WTC11 (cell line): ENCODE measurements around the gene NDUFA13. TPM values are rescaled to one million over a fixed set of nuclear protein-coding genes. Genes with fewer than 3 reads are reported as not detected.
A peak's percentile ranks its signal among the peaks of the same experiment; 100 is the strongest.

Experiments
- ATAC-seq: fragments of 200-7000 bp; cut with Tn5 transposase; 2 replicates; pipeline ENCODE4 v1.10.0; 2021; ENCODE audit warnings: mild to moderate bottlenecking, moderate library complexity
- CTCF ChIA-PET: fragments of 300-600 bp; sonication (Branson Sonifier 250); formaldehyde crosslinking; loops from one replicate; lab custom pipeline; 2021; ENCODE audit warnings: antibody characterized with exemption; lab: Charles Lee
- POLR2A ChIA-PET: fragments of 350-600 bp; sonication (Branson Sonifier 250); formaldehyde crosslinking; loops from one replicate; lab custom pipeline; 2021; ENCODE audit warnings: antibody characterized with exemption; lab: Charles Lee
- DNase-seq: peaks from one replicate; pipeline ENCODE4 v3.0.0; 2021; ENCODE audit warnings: low spot score
- H3K27ac Mint-ChIP-seq: 2 replicates; pipeline ENCODE4 v1.8.0; 2021; ENCODE audit warnings: mixed read lengths
- H3K27me3 Mint-ChIP-seq: 2 replicates; pipeline ENCODE4 v1.8.0; 2021; ENCODE audit warnings: low read depth, mild to moderate bottlenecking, moderate library complexity, mixed read lengths
- H3K36me3 Mint-ChIP-seq: 2 replicates; pipeline ENCODE4 v1.8.0; 2021; ENCODE audit warnings: mixed read lengths
- H3K4me1 Mint-ChIP-seq: 2 replicates; pipeline ENCODE4 v1.8.0; 2022; ENCODE audit warnings: mixed read lengths
- H3K4me3 Mint-ChIP-seq: 2 replicates; pipeline ENCODE4 v1.8.0; 2021; ENCODE audit warnings: mild to moderate bottlenecking, moderate library complexity, mixed read lengths
- H3K9me3 Mint-ChIP-seq: 2 replicates; pipeline ENCODE4 v1.8.0; 2021; ENCODE audit warnings: mixed read lengths
- AR ChIP-seq: fragments of 250-450 bp; sonication (Bioruptor Pico); IDR thresholded peaks from 2 replicates; pipeline ENCODE4 v1.9.0; 2021; ENCODE audit warnings: mild to moderate bottlenecking
- ATF1 ChIP-seq: sonication (generic); formaldehyde crosslinking; IDR thresholded peaks from 2 replicates; pipeline ENCODE4 v1.8.1; 2023; ENCODE audit warnings: mild to moderate bottlenecking, moderate library complexity, missing genetic modification reagents
- CDX4 ChIP-seq: fragments of 250-450 bp; sonication (Bioruptor Pico); IDR thresholded peaks from 2 replicates; pipeline ENCODE4 v1.9.0; 2021; ENCODE audit warnings: moderate library complexity, mild to moderate bottlenecking, inconsistent platforms, borderline replicate concordance
- FOXP1 ChIP-seq: sonication (generic); formaldehyde crosslinking; IDR thresholded peaks from 2 replicates; pipeline ENCODE4 v1.8.0; 2022; ENCODE audit warnings: missing genetic modification reagents, mild to moderate bottlenecking, moderate library complexity, borderline replicate concordance
- GTF2I ChIP-seq: fragments of 250-450 bp; sonication (Bioruptor Pico); conservative IDR thresholded peaks from 2 replicates; pipeline ENCODE4 v1.4.0; 2021; ENCODE audit warnings: mild to moderate bottlenecking
- HMGXB4 ChIP-seq: sonication (generic); formaldehyde crosslinking; IDR thresholded peaks from 2 replicates; pipeline ENCODE4 v1.8.1; 2023; ENCODE audit warnings: mild to moderate bottlenecking, moderate library complexity, missing genetic modification reagents
- MYBL2 ChIP-seq: sonication (generic); formaldehyde crosslinking; IDR thresholded peaks from 2 replicates; pipeline ENCODE4 v1.8.1; 2023; ENCODE audit warnings: mild to moderate bottlenecking, moderate library complexity, missing genetic modification reagents
- PRRX2 ChIP-seq: fragments of 250-450 bp; sonication (Bioruptor Pico); IDR thresholded peaks from 2 replicates; pipeline ENCODE4 v1.8.0; 2021; ENCODE audit warnings: mild to moderate bottlenecking
- TCF7 ChIP-seq: sonication (generic); formaldehyde crosslinking; IDR thresholded peaks from 2 replicates; pipeline ENCODE4 v1.8.0; 2022; ENCODE audit warnings: mild to moderate bottlenecking, low read depth, missing genetic modification reagents, moderate library complexity
- TEAD1 ChIP-seq: sonication (generic); formaldehyde crosslinking; IDR thresholded peaks from 2 replicates; pipeline ENCODE4 v1.8.0; 2022; ENCODE audit warnings: mild to moderate bottlenecking, missing genetic modification reagents
- TP53 ChIP-seq: sonication (generic); formaldehyde crosslinking; IDR thresholded peaks from 2 replicates; pipeline ENCODE4 v1.8.1; 2023; ENCODE audit warnings: mild to moderate bottlenecking, missing genetic modification reagents
- USF1 ChIP-seq: sonication (generic); formaldehyde crosslinking; IDR thresholded peaks from 2 replicates; pipeline ENCODE4 v1.8.0; 2022; ENCODE audit warnings: mild to moderate bottlenecking, missing genetic modification reagents
- ZBTB43 ChIP-seq: sonication (generic); formaldehyde crosslinking; IDR thresholded peaks from 2 replicates; pipeline ENCODE4 v1.8.1; 2023; ENCODE audit warnings: mild to moderate bottlenecking, missing genetic modification reagents
- ZNF121 ChIP-seq: sonication (generic); formaldehyde crosslinking; IDR thresholded peaks from 2 replicates; pipeline ENCODE4 v1.8.0; 2023; ENCODE audit warnings: missing genetic modification reagents
- ZNF138 ChIP-seq: sonication (generic); formaldehyde crosslinking; conservative IDR thresholded peaks from 2 replicates; pipeline ENCODE4 v1.8.1; 2022; ENCODE audit warnings: mild to moderate bottlenecking, moderate library complexity, missing genetic modification reagents
- ZNF232 ChIP-seq: sonication (generic); formaldehyde crosslinking; IDR thresholded peaks from 2 replicates; pipeline ENCODE4 v1.8.0; 2022; ENCODE audit warnings: mild to moderate bottlenecking, missing genetic modification reagents
- ZNF416 ChIP-seq: fragments of 250-450 bp; sonication (Bioruptor Pico); IDR thresholded peaks from 2 replicates; pipeline ENCODE4 v1.9.0; 2021; ENCODE audit warnings: mild to moderate bottlenecking, inconsistent platforms
- total RNA-seq: library from RNA; stranded (reverse); gene quantifications from 3 replicates; pipeline ENCODE4 v1.2.3, GENCODE V29; 2021
- TF ChIP-seq, protein P1 (sequence below): sonication (generic); formaldehyde crosslinking; IDR thresholded peaks from 2 replicates; pipeline ENCODE4 v1.8.1; 2022; ENCODE audit warnings: missing genetic modification reagents, borderline replicate concordance

NDUFA13 gene
- total RNA-seq, 1 experiment from 2014 or later, result 519 TPM

GRCh38 chr19:19485161-19485997 is 30.6 kb upstream of the NDUFA13 start:
- Mint-ChIP-seq H3K9me3 (no peaks in the 10 kb centered on the region), H3K4me1 (peaks cover 60% of the 10 kb centered on the region), H3K27me3 (no peaks in the 10 kb centered on the region), H3K4me3 (no peak overlapping the region), H3K27ac (peak overlapping the region; percentile 85), H3K36me3 (peaks cover 5% of the 10 kb centered on the region)
- ChIA-PET POLR2A (no interaction called here), CTCF (interaction anchor here (1.5 to 2.5 kb wide), 2 partner anchors 9 to 119 kb away, joined by 7 to 10 read pairs; no protein-coding TSS in a partner anchor)
- DNase-seq (no peak), ATAC-seq (no peak)
- TF ChIP-seq MYBL2 (CRISPR knock-in tag) (no peak), PRRX2 (CRISPR knock-in tag) (no peak), USF1 (CRISPR knock-in tag) (no peak)

- Mint-ChIP-seq H3K36me3 (peaks cover 8% of the 10 kb centered on the region), H3K27me3 (no peaks in the 10 kb centered on the region), H3K9me3 (no peaks in the 10 kb centered on the region)
- TF ChIP-seq TEAD1 (CRISPR knock-in tag), result no peak
- no peak for TF ChIP-seq ZNF121
- TF ChIP-seq ZNF138 (CRISPR knock-in tag), result no peak
- TF ChIP-seq AR (CRISPR knock-in tag), result no peak
- TF ChIP-seq ZBTB43 (CRISPR knock-in tag), result no peak
- TF ChIP-seq ATF1 (CRISPR knock-in tag), result no peak
- TF ChIP-seq, all 79 proteins: peak for 0
- Mint-ChIP-seq H3K4me1 (peaks cover 59% of the 10 kb centered on the region), H3K27ac (peak overlapping the region; percentile 85; the same call in 1 of the 2 replicates), H3K4me3 (no peak overlapping the region)
- ChIA-PET POLR2A (interaction anchor here (0.5 to 2.2 kb wide), 2 partner anchors 81 to 481 kb away, joined by 3 to 5 read pairs; partner anchors contain the start of gene GATAD2A), CTCF (interaction anchor here (1.5 to 2.5 kb wide), 3 partner anchors 10 to 119 kb away, joined by 7 to 10 read pairs (median 7); no protein-coding TSS in a partner anchor)
- no peak for DNase-seq
- ATAC-seq, result no peak
These were observed 30.1 kb upstream of the NDUFA13 start for GRCh38 chr19:19485998-19486290.

- no peak overlapping the region for H3K4me3 Mint-ChIP-seq
- ChIA-PET POLR2A (interaction anchor here (0.5 to 2.2 kb wide), 2 partner anchors 81 to 481 kb away, joined by 3 to 5 read pairs; partner anchors contain the start of gene GATAD2A), CTCF (interaction anchor here (1.6 to 2.5 kb wide), 2 partner anchors 11 to 120 kb away, joined by 7 to 10 read pairs; no protein-coding TSS in a partner anchor)
- peaks cover 59% of the 10 kb centered on the region for H3K4me1 Mint-ChIP-seq
- no peaks in the 10 kb centered on the region for H3K27me3 Mint-ChIP-seq
- H3K27ac Mint-ChIP-seq, result peak overlapping the region; percentile 76; the same call in 1 of the 2 replicates
- DNase-seq (no peak), ATAC-seq (no peak)
- peaks cover 8% of the 10 kb centered on the region for H3K36me3 Mint-ChIP-seq
- no peaks in the 10 kb centered on the region for H3K9me3 Mint-ChIP-seq
- TF ChIP-seq MYBL2 (CRISPR knock-in tag) (no peak), FOXP1 (CRISPR knock-in tag) (no peak), ZNF121 (no peak), TCF7 (CRISPR knock-in tag) (no peak), ZNF416 (CRISPR knock-in tag) (no peak), CDX4 (no peak), ZNF232 (CRISPR knock-in tag) (no peak), TP53 (CRISPR knock-in tag) (no peak), GTF2I (CRISPR knock-in tag) (no peak), HMGXB4 (no peak)
- TF ChIP-seq, protein P1, sequence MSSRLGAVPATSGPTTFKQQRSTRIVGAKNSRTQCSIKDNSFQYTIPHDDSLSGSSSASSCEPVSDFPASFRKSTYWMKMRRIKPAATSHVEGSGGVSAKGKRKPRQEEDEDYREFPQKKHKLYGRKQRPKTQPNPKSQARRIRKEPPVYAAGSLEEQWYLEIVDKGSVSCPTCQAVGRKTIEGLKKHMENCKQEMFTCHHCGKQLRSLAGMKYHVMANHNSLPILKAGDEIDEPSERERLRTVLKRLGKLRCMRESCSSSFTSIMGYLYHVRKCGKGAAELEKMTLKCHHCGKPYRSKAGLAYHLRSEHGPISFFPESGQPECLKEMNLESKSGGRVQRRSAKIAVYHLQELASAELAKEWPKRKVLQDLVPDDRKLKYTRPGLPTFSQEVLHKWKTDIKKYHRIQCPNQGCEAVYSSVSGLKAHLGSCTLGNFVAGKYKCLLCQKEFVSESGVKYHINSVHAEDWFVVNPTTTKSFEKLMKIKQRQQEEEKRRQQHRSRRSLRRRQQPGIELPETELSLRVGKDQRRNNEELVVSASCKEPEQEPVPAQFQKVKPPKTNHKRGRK, result no peak
These were observed 29.5 kb upstream of the NDUFA13 start for GRCh38 chr19:19486343-19487076.
